ENCODE data around the gene CFAP410.

The CFAP410 gene

DNA sequence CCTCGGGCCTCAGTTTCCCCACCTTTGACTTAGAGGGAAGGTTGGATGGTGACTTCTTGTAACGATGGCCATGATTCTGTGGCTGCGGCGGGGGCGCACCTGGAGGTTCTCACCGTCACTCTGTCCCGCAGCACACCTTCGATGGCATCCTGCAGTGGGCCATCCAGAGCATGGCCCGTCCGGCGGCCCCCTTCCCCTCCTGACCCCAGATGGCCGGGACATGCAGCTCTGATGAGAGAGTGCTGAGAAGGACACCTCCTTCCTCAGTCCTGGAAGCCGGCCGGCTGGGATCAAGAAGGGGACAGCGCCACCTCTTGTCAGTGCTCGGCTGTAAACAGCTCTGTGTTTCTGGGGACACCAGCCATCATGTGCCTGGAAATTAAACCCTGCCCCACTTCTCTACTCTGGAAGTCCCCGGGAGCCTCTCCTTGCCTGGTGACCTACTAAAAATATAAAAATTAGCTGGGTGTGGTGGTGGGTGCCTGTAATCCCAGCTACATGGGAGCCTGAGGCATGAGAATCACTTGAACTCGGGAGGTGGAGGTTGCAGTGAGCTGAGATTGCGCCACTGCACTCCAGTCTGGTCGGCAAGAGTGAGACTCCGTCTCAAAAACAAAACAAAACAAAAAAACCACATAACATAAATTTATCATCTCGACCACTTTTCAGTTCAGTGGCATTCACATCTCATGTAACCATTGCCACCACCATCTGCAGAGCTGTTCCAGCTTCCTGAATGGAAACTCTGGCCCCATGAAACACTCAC is 41.5 kb downstream of the CFAP410 start:
- DNase-seq (ENCODE audit: low read depth), result peak; percentile 65

DNA sequence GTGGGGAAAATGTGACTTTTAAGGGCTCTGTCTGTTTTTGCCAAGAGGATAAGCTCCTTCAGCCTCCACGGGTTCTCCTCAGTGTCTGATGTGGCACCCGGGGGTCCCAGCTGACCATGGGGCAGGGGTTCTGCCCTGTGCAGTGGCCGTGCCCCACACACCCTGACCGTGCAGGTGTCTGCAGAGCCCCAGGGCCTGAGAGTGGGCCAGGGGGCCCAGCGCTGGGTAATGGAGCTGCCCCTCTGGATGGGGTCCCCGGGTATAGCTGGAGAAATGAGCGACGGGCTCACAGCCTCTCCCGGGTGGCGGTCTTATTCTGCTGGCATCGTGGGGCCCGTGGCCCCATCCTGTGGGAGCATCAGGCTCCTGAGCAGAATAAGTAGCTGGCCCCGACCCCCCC is 42.3 kb downstream of the CFAP410 start:
- no peak for DNase-seq (ENCODE audit: low read depth)

DNA sequence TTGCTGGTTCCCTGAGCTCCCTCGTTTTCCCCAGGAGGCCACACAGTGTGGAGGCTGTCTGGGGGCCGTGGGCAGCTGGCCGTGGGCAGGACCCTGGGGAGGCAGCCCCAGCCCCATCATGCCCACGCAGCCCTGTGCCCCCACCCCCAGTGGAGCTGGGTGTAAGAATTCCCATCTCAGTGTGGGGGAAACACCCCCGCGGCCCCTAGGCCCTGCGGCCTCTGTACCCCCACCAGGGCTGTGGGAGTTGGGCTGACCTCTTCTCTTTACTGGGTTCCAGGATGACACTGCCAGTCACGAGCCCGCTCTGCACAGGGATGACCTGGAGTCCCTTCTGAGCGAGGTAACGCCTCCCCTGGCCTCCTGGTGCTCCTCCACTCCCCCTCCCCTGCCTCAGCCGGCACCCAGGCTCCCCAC is 43.1 kb downstream of the CFAP410 start:
- DNase-seq (ENCODE audit: low read depth), result no peak

DNA sequence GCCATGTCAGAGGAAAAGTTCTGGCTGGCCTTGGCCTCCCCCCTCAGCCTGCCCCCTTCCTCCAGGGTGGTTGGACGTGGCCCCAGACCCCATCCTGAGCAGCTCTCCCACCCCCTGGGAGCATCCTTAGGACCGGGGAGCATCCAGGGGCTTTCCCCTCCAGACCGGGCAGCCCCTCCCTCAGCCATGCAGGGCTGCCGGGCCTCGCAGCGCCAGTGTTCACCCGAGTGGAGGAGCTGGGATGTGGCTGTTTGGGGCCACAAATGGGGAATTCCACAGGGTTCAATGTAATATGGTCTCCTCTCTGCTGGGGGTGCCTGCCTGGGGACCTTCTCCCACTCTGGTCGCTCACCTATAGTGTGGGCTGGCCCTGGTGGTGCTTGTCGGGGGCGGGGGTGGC is 43.5 kb downstream of the CFAP410 start:
- no peak for DNase-seq (ENCODE audit: low read depth)

DNA sequence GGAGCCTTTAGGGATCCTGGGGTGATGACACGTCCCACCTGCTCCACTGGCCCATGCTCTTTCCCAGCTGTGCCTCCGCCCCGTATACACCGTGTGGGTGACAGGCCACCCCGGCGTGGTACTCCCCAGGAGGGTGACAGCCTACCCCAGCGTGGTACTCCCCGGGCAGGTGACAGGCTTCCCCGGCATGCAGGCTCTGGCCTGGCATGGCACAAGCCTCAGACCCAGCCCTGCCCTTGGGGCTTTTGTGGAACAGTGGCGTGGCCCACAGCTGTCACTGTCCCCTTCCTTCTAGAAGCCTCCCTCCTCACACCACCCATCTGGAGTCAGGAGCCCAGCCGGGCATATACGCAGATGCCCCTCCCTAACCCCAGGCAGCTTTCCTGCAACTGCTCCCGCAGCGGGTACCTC is 44.0 kb downstream of the CFAP410 start:
- DNase-seq (ENCODE audit: low read depth), result no peak

DNA sequence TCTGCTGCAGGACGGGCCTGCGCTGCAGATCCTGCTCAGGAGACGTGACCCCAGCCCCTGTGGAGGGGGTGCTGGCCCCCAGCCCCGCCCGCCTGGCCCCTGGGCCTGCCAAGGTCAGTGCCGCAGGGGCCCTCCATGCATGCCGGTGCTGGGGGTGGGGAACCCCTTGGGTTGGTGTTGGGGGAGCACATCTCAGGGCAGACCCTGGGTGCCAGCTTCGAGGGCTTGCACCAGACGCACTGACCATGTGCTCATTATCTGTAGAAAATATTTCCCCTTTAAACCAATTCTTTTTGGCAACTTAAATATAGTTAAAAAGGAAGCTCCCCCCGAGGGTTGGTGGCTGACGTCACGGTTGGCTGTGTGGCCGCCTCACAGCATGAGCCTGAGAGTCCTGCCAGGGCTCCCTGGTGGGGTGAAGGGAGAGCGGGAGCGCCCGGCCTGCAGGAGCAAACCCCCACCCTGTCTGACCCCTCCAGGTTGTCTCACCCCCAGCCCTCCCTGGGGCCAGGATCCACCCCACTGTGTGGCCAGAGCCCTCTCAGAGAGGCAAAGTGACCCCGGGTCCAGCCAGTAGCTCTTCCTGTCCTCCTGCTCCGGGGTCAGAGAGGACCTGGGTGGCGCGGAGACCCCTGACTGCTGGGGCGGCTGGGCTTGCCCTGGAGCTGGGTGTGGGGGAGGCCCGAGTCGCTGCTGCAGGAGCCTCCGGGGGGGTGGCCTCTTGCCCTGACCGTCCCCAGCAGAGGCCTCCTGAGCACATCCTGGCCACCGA is 44.6 kb downstream of the CFAP410 start:
- no peak for DNase-seq (ENCODE audit: low read depth)

DNA sequence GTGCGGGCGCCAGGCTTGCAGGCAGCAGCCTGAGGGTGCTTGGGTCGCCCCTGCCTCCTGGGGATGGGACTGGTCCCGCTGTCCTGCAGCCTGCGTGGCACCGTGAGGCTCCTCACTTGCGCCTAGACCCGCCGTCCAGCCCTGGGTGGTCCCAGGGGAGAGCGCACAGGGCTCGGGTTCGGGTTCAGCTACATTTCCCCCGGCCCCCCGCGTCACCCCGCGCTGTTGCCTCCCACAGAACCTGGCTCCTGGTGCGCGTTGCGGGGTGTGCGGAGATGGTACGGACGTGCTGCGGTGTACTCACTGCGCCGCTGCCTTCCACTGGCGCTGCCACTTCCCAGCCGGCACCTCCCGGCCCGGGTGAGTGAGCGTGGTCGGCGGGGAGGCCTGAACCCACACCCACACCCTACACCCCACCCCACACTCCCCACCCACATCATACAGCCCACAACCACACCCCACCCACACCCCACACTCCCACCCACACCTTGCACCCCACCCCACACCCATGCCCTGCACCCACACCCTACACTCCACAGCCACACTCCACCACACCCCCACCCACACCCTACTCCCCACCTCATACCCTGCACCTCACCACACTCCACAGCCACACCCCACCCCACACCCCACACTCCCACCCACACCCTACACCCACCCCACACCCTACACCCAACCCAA is 45.5 kb downstream of the CFAP410 start:
- DNase-seq (ENCODE audit: low read depth), result peak; percentile 36

DNA sequence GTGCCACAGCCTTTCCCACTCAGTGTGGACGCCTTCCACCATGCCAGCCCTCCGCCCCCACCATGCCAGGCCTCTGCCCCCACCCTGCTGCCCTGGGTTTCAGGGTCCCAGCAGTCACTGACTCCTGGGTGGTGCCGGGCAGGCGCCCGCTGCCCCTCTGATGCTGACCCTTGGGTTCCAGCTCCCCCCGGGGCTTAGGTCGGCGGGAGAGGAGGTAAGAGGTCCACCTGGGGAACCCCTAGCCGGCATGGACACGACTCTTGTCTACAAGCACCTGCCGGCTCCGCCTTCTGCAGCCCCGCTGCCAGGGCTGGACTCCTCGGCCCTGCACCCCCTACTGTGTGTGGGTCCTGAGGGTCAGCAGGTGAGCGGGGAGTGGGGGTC is 46.4 kb downstream of the CFAP410 start:
- no peak for DNase-seq (ENCODE audit: low read depth)

DNA sequence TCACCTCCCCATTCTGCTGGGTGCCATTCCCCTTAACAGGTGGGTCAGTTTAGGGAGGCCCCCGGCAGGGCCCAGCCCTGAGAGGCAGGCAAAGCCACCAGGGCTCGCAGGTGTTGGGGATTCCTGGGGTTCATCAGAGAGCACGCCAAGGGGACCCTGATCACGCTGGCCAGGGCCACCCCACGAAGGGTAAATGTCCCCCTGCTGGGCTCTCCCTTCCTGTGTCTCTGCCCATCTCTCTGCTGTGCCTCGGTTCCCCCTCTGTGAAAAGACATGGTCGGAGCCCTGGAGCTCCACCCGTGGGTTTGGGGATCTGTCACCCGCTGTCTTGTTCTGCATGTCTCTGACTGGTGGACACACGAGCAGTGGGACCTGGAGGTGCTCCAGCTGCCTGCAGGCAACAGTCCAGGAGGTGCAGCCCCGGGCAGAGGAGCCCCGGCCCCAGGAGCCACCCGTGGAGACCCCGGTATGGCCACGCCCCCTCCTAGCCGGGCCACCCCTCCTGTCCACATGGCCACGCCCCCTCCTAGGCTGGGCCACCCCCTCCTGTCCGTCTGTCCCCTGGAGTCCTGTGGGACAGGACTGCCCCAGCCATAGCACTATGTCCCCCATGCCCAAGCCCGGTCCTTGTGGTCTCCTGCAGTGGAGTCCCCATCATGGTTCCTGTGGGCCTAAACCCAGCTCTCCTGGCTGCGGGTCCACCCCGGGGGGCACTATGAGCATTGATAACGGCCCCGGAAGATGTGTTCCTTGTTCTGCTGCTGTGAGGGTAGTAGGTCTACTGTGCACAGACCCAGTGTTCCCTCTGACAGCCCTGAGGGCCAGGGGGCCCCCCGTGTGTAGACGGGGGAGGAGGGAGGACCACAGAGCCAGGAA is 47.0 kb downstream of the CFAP410 start:
- DNase-seq (ENCODE audit: low read depth), result no peak

DNA sequence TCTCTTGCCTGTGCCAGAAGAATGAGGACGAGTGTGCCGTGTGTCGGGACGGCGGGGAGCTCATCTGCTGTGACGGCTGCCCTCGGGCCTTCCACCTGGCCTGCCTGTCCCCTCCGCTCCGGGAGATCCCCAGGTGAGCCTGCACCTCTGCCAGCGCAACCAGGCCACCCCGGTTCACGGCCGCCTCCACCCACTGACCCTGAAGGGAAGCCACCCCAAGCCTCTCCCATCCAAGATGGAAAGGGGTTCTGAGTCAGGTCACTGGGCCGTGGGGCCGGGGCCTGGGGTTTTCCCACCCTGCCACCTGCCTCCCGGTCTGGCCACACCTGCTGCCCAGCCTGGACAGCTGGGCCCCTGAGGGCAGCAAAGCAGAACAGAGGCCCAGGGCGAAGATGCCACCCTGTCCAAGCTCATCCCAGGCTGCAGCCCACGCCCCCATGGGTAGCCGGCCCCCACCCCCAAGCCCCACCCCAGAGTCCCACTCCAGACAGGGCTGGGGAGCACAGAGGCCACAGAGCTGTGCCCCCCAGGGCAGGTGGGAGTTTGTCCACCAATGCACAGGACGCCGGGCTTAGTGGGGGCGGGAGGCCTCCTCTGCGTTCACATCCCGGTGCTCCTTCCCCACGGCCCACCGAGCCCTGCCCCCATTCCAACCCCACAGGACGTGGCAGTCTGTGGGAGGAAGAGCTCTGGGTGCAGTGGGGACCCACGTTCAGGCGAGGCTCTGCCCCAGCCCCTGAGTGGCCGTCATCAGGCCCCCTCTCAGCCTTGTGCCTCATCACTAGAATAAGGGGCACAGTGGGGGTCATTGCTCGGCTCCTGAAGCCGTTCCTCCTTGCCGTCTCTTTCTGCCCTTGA is 47.9 kb downstream of the CFAP410 start:
- no peak for DNase-seq (ENCODE audit: low read depth)

DNA sequence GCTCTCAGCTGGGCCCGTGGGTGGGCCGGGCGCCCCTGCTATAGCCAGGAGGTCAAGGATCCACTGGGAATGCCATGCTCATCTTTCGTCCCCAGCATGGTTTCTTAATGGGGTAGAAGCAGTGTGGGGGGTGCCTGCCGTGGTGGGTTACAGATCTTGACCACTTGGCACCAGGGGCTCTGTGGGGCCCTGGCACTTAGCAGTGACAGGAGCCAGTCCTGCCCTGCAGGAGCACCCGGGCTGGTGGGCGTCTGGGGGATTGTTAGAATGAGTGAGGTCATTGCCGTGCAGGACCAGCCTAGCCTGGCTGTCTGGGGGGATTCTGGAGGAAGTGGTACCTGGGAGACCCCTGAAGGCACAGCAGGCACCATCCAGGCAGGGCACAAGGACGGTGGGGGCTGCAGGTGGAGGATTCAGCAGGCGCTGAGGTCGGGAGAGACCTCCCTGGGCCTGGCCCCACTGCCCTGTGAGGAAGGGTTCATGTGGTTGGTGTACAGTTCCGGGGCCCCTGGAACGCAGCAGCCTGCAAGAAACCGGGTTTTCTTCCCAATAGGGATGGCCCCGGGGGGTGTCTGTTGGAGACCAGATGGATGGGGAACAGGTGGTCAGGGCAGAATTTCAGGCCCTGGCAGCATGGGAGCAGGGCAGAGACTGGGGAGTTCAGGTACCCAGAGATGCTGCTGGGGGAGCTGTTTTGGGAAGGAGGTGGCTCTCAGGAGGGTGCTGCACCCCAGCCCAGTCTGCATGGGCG is 48.7 kb downstream of the CFAP410 start:
- no peak for DNase-seq (ENCODE audit: low read depth)

DNA sequence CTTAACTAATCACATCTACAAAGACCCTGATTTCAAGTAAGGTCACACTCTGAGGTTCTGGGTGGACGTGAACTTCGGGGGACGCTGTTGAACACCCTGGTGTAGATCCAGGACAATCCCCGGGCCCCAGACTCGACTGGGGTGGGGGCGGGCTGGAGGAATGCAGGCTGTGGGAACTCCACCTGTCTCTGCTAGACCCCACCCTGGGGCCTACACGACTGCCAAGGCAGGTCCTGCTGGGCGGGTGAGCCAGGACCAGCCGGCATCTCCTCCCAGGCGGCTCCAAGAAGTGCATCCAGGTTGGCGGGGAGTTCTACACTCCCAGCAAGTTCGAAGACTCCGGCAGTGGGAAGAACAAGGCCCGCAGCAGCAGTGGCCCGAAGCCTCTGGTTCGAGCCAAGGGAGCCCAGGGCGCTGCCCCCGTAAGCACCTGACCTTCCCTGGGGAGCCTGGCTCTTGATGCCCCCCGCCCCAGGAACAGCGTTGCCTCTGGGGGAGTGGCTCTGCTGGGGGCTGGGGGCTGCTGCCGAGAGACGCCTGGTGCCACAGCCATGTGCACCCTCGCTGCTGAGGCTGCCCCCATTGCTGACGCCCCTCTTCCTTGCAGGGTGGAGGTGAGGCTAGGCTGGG is 49.7 kb downstream of the CFAP410 start:
- no peak for DNase-seq (ENCODE audit: low read depth)

DNA sequence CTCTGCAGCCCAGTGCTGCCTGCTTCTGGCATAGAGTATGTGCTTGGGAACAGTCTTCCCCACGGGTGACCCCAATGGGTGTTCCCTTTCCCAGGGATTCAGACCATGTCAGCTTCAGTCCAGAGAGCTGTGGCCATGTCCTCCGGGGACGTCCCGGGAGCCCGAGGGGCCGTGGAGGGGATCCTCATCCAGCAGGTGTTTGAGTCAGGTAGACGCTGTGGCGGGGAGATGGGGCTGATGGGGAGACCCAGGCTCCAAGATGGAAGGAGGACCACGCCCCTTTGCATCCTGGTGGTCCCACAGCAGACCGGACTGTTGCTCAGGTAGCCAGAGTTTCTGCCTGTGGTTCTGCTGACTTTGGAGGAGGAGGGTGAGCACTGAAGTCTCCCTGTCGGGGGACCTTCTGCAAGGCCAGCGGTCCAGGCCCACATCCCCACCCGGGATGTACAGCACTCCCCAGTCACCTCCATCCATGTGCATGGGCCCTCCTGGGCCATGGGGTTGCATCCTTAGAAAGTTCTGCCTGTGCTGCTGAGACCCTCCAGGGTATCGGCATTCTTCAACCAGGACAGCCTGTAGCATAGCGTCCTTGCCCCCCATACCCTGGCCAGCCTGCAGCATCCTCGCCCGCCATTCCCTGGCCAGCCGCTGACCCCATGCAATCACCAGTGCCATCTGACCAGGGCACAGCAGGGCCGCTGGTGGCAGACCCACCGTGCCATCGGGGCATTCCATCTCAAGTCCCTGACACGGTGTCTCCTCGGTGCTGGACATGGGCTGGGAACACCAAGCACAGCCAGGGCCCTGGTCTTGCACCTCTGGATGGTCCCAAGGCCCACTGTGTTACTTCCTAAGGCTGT is 50.7 kb downstream of the CFAP410 start:
- no peak for DNase-seq (ENCODE audit: low read depth)

DNA sequence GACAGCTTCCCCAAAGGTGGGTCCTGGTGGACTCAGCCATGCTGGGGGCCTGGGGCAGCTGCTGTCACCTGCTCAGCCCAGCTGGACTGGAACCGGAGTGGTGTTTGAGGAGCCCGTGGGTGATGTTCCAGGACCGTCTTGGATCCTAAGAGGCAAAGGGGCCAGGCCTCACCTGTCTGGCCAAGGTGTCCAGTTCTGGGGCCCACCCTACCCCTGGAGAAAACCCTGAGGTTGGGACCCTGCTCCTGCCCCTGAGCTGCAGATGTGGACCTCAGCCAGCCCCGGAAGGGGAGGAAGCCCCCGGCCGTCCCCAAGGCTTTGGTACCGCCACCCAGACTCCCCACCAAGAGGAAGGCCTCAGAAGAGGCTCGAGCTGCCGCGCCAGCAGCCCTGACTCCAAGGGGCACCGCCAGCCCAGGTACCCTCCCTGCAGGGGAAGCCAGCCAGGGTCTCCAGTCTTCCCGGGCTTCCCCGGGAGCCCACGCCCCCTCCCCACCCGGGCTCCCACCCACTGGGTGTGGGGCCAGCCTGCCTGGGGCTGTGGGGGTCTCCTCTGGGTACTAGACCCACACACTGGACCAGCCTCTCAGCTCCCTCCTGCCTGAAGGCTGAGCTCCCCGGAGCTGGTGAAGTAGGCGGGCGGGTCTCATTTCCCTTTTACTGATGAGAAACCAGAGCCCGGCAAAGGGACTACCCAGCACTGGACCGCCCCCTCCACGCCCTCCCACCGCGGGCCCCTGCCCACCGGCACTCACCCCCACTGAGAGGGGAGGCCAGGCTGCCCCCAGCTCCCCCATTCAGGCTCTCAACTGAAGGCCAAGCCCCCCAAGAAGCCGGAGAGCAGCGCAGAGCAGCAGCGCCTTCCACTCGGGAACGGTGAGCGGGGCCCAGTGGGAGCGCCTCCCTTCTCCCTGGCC is 52.2 kb downstream of the CFAP410 start:
- no peak for DNase-seq (ENCODE audit: low read depth)

DNA sequence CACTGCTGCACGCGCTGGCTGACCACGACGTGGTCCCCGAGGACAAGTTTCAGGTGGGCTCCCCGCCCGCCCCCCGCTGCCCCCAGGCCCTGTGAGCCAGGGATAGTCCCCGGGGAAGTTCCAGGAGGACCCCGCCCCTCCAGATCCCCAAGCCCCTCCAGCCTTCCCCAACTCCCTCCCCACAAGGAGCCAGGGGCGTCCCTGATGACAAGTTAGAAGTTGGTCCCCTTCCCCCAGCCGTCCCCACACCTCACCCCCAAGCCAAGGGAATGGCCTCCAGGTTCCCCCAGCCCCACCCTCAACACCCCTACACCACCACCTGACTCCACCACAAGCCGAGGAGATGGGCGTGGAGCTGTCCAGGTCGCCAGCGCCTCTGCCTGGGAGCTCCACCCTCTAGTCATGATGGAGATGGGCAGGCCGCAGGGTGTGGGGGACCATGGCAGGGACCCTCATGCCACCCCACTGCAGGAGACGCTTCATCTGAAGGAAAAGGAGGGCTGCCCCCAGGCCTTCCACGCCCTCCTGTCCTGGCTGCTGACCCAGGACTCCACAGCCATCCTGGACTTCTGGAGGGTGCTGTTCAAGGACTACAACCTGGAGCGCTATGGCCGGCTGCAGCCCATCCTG is 53.0 kb downstream of the CFAP410 start:
- DNase-seq (ENCODE audit: low read depth), result no peak

DNA sequence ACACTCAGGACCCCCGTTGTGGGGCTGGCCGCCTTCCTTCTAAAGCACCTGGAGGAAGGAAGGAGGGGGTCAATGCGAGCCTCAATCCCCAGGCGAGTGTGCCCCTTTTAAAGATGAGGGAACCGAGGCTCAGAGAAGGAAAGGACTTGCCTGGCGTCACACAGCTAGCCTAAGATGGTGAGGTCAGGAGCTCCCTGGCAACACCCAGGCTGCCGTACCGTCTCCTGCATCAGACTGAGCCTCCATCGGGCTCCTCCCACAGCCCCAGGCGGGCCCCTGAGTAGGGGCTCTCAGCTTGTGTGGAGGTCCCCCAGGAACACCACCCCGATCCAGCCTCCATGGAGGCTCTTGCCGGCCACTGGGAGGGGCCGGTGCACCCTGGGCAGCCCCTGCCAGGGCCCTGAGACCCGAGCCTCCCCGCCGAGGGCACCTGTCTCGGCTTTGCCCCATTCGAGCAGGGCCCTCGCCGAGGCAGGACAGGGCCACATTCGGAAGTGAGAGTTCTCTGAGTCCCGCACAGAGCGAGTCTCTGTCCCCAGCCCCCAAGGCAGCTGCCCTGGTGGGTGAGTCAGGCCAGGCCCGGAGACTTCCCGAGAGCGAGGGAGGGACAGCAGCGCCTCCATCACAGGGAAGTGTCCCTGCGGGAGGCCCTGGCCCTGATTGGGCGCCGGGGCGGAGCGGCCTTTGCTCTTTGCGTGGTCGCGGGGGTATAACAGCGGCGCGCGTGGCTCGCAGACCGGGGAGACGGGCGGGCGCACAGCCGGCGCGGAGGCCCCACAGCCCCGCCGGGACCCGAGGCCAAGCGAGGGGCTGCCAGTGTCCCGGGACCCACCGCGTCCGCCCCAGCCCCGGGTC is 53.8 kb downstream of the CFAP410 start, which contains the start of gene AIRE:
Gene AIRE, plus strand, starts transcription at position 739 of the 855 bp plus-strand sequence. CDS start 131 bp downstream, outside the sequence.
- no peak for DNase-seq (ENCODE audit: low read depth)

Data from stimulated activated CD4-positive, alpha-beta T cell treated with anti-CD3 and anti-CD28 coated beads, Interleukin-2, amount 100 ng/mL, for 4 hours (primary cell).